Peyer's patch (tissue), 4 donors: ENCODE data around the gene RBL2.

ENCODE experiments used
- POLR2A ChIP-seq, 2 donors: fragments of 450-650 bp; IDR thresholded peaks; one replicate each; pipeline ENCODE4 v1.5.1; 2017; ENCODE audit warnings: antibody characterized with exemption in 2 of 2, mild to moderate bottlenecking in 2 of 2, moderate library complexity in 2 of 2
- TF ChIP-seq, protein P1 (sequence below), 6 experiments: fragments of 450-650 bp in 4 of 6; fragments of 200-600 bp in 2 of 6; sonication (generic) in 1 of 6; IDR thresholded peaks; one replicate each; pipeline ENCODE4 v1.5.1; 2017 to 2019; ENCODE audit warnings: antibody characterized with exemption in 6 of 6, mild to moderate bottlenecking in 3 of 6, moderate library complexity in 1 of 6

GRCh38 chr16:53404959-53405358 lies 29.3 kb upstream of the RBL2 start:
- TF ChIP-seq, protein P1, sequence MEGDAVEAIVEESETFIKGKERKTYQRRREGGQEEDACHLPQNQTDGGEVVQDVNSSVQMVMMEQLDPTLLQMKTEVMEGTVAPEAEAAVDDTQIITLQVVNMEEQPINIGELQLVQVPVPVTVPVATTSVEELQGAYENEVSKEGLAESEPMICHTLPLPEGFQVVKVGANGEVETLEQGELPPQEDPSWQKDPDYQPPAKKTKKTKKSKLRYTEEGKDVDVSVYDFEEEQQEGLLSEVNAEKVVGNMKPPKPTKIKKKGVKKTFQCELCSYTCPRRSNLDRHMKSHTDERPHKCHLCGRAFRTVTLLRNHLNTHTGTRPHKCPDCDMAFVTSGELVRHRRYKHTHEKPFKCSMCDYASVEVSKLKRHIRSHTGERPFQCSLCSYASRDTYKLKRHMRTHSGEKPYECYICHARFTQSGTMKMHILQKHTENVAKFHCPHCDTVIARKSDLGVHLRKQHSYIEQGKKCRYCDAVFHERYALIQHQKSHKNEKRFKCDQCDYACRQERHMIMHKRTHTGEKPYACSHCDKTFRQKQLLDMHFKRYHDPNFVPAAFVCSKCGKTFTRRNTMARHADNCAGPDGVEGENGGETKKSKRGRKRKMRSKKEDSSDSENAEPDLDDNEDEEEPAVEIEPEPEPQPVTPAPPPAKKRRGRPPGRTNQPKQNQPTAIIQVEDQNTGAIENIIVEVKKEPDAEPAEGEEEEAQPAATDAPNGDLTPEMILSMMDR (IDR thresholded peaks at IDR 0.05) = peak in 1 of 6 experiments; percentile 4
- TF ChIP-seq POLR2A (IDR thresholded peaks at IDR 0.05) = no peak
